DMS53 (cell line): ENCODE data around the gene GLI1.
"Not testable (repeated sequence)": the region's sequence is repeated elsewhere in the genome, so short reads cannot be mapped to it uniquely, and the experiment has no call there.

Experiments
- DNase-seq: peaks from one replicate; lab custom pipeline; 2025; lab: John Stamatoyannopoulos, UW

GLI1 gene

GRCh38 chr12:57459750-57460467 lies at the start of gene GLI1:
TSS of gene GLI1 (plus strand) at chr12:57459785. CDS start at chr12:57463692, 3,907 bp downstream.
- DNase-seq: peak; percentile 56

GRCh38 chr12:57410534-57410933 lies 49.1 kb upstream of the GLI1 start:
- DNase-seq: no peak

- DNase-seq: not testable (repeated sequence)
Observed at GRCh38 chr12:57414160-57414559, 45.4 kb upstream of the GLI1 start.

GRCh38 chr12:57415088-57415487 lies 44.5 kb upstream of the GLI1 start:
- no peak for DNase-seq

- no peak for DNase-seq
Observed at GRCh38 chr12:57416039-57416996, 43.3 kb upstream of the GLI1 start.

- no peak for DNase-seq
Observed at GRCh38 chr12:57418255-57418654, 41.3 kb upstream of the GLI1 start.

- DNase-seq: no peak
Observed at GRCh38 chr12:57419495-57419894, 40.1 kb upstream of the GLI1 start.

GRCh38 chr12:57420482-57420881 lies 39.1 kb upstream of the GLI1 start:
- DNase-seq: no peak

- not testable (repeated sequence) for DNase-seq
Observed at GRCh38 chr12:57426948-57427347, 32.6 kb upstream of the GLI1 start.

GRCh38 chr12:57428965-57429364 lies 30.6 kb upstream of the GLI1 start:
- DNase-seq: no peak

GRCh38 chr12:57429473-57430111 lies 30.0 kb upstream of the GLI1 start:
- DNase-seq: peak; percentile 56

- peak; percentile 93 for DNase-seq
Observed at GRCh38 chr12:57430112-57430930, 29.3 kb upstream of the GLI1 start.

GRCh38 chr12:57430931-57431566 lies 28.5 kb upstream of the GLI1 start, which contains the start of gene R3HDM2:
TSS of gene R3HDM2 (minus strand) at chr12:57431043. CDS start at chr12:57310428, 120,615 bp downstream.
- peak; percentile 100 for DNase-seq

- no peak for DNase-seq
Observed at GRCh38 chr12:57431654-57432188, 27.9 kb upstream of the GLI1 start.

GRCh38 chr12:57433370-57433769 lies 26.2 kb upstream of the GLI1 start:
- DNase-seq: no peak

- no peak for DNase-seq
Observed at GRCh38 chr12:57434517-57435223, 24.9 kb upstream of the GLI1 start, which contains the start of gene INHBC. TSS of gene INHBC (plus strand) at chr12:57434784. CDS start at chr12:57434887, 103 bp downstream.

- no peak for DNase-seq
Observed at GRCh38 chr12:57435293-57435692, 24.3 kb upstream of the GLI1 start.

- DNase-seq: no peak
Observed at GRCh38 chr12:57438400-57438799, 21.2 kb upstream of the GLI1 start.

GRCh38 chr12:57439762-57440266 lies 19.8 kb upstream of the GLI1 start:
- DNase-seq: peak; percentile 52

GRCh38 chr12:57441393-57441792 lies 18.2 kb upstream of the GLI1 start:
- not testable (repeated sequence) for DNase-seq
